ENCODE measurements around the gene FBXW2.

- TF ChIP-seq GATA2 (IDR thresholded peaks at IDR 0.05; ENCODE audit: low read depth, low read length) (no peak), GATA3 (IDR thresholded peaks at IDR 0.05; ENCODE audit: low read depth, low read length) (no peak)
These were observed 62.3 kb downstream of the FBXW2 start for GRCh38 chr9:120730654-120731514.

Measured in SH-SY5Y (cell line).